GM23338 (cell line): ENCODE data around the gene FEZF2. TPM values are rescaled to one million over a fixed set of nuclear protein-coding genes. Genes with fewer than 3 reads are reported as not detected.

Experiments used
- ATAC-seq: fragments of 200-7000 bp; cut with Tn5 transposase; 3 replicates; pipeline ENCODE4 v1.9.1; 2020
- DNase-seq: peaks from one replicate; pipeline ENCODE4 v3.0.0-alpha.2; 2015; ENCODE audit warnings: low spot score
- H2AFZ ChIP-seq: fragments of 200-600 bp; sonication (generic); 2 replicates; pipeline ENCODE4 v1.8.0; 2016; ENCODE audit warnings: antibody characterized with exemption, mild to moderate bottlenecking, moderate library complexity
- H3F3A ChIP-seq: fragments of 200-600 bp; sonication (generic); replicated peaks from 2 replicates; pipeline ENCODE4 v1.8.0; 2017; ENCODE audit warnings: antibody characterized with exemption, mixed run types, low read depth
- H3K27ac ChIP-seq: fragments of 200-600 bp; sonication (generic); 2 replicates; pipeline ENCODE4 v1.6.1; 2016; ENCODE audit warnings: low read depth
- H3K27me3 ChIP-seq: fragments of 200-600 bp; sonication (generic); 2 replicates; pipeline ENCODE4 v1.8.0; 2016; ENCODE audit warnings: mild to moderate bottlenecking, mixed run types, moderate library complexity; ENCODE audit not compliant: insufficient read depth
- H3K36me3 ChIP-seq: fragments of 200-600 bp; sonication (generic); 2 replicates; pipeline ENCODE4 v1.8.0; 2016; ENCODE audit warnings: mild to moderate bottlenecking; ENCODE audit not compliant: insufficient read depth
- H3K4me1 ChIP-seq: fragments of 200-600 bp; sonication (generic); 2 replicates; pipeline ENCODE4 v1.8.0; 2016; ENCODE audit warnings: mild to moderate bottlenecking, moderate library complexity; ENCODE audit not compliant: insufficient read depth
- H3K4me2 ChIP-seq: fragments of 200-600 bp; sonication (generic); 2 replicates; pipeline ENCODE4 v1.7.1; 2017; ENCODE audit warnings: mixed run types
- H3K4me3 ChIP-seq: fragments of 200-600 bp; sonication (generic); 2 replicates; pipeline ENCODE4 v1.6.1; 2016; ENCODE audit warnings: mixed run types
- H3K79me2 ChIP-seq: fragments of 200-600 bp; sonication (generic); replicated peaks from 2 replicates; pipeline ENCODE4 v1.8.0; 2017; ENCODE audit warnings: mild to moderate bottlenecking; ENCODE audit not compliant: insufficient read depth
- H3K9me2 ChIP-seq: fragments of 200-600 bp; sonication (generic); 2 replicates; pipeline ENCODE4 v1.8.0; 2017; ENCODE audit not compliant: insufficient read depth
- H4K20me1 ChIP-seq: fragments of 200-600 bp; sonication (generic); replicated peaks from 2 replicates; pipeline ENCODE4 v1.8.0; 2017; ENCODE audit warnings: mild to moderate bottlenecking; ENCODE audit not compliant: insufficient read depth
- H3K27ac Mint-ChIP-seq: 2 replicates; pipeline ENCODE4 v1.8.0; 2020; ENCODE audit warnings: inconsistent platforms, mild to moderate bottlenecking, moderate library complexity, mixed read lengths
- H3K27me3 Mint-ChIP-seq: 3 replicates; pipeline ENCODE4 v1.8.0; 2022; ENCODE audit warnings: low read depth, mild to moderate bottlenecking, moderate library complexity, mixed read lengths, inconsistent platforms; ENCODE audit not compliant: insufficient read depth, poor library complexity
- H3K36me3 Mint-ChIP-seq: 3 replicates; pipeline ENCODE4 v1.8.0; 2021; ENCODE audit warnings: low read depth, mild to moderate bottlenecking, inconsistent platforms, moderate library complexity, mixed read lengths
- H3K4me1 Mint-ChIP-seq: 3 replicates; pipeline ENCODE4 v1.8.0; 2020; ENCODE audit warnings: mild to moderate bottlenecking, inconsistent platforms, mixed read lengths
- H3K4me3 Mint-ChIP-seq: 3 replicates; pipeline ENCODE4 v1.8.0; 2021; ENCODE audit warnings: moderate library complexity, mild to moderate bottlenecking, inconsistent platforms, mixed read lengths
- H3K9me3 Mint-ChIP-seq: 3 replicates; pipeline ENCODE4 v1.8.0; 2020; ENCODE audit warnings: moderate library complexity, mild to moderate bottlenecking, inconsistent platforms, mixed read lengths
- CREB1 ChIP-seq: fragments of 250-450 bp; sonication (Bioruptor Pico); IDR thresholded peaks from 2 replicates; pipeline ENCODE4 v1.5.0; 2020; ENCODE audit warnings: low read depth, mild to moderate bottlenecking, moderate library complexity
- ETS1 ChIP-seq: IDR thresholded peaks from 2 replicates; pipeline ENCODE4 v1.6.1; 2016; ENCODE audit warnings: antibody characterized with exemption
- EZH2 ChIP-seq: fragments of 200-600 bp; sonication (generic); IDR thresholded peaks from one replicate; pipeline ENCODE4 v1.8.0; 2017; ENCODE audit warnings: antibody characterized with exemption, mild to moderate bottlenecking, low read depth; ENCODE audit not compliant: unreplicated experiment
- EZH2phosphoT487 ChIP-seq: fragments of 200-600 bp; sonication (generic); IDR thresholded peaks from one replicate; pipeline ENCODE4 v1.8.1; 2018; ENCODE audit warnings: antibody characterized with exemption; ENCODE audit not compliant: unreplicated experiment
- NANOG ChIP-seq: IDR thresholded peaks from 2 replicates; pipeline ENCODE4 v1.6.1; 2016; ENCODE audit warnings: antibody characterized with exemption, borderline replicate concordance
- POLR2AphosphoS5 ChIP-seq: IDR thresholded peaks from 2 replicates; pipeline ENCODE4 v1.6.1; 2016; ENCODE audit warnings: antibody characterized with exemption, low read depth
- REST ChIP-seq: IDR thresholded peaks from one replicate; pipeline ENCODE4 v1.6.1; 2018; ENCODE audit warnings: antibody characterized with exemption; ENCODE audit not compliant: unreplicated experiment
- STAT1 ChIP-seq: IDR thresholded peaks from one replicate; pipeline ENCODE4 v1.6.1; 2016; ENCODE audit warnings: antibody characterized with exemption; ENCODE audit not compliant: unreplicated experiment
- ZNF331 ChIP-seq: fragments of 250-450 bp; sonication (Bioruptor Pico); IDR thresholded peaks from 2 replicates; pipeline ENCODE4 v1.5.0; 2020; ENCODE audit warnings: low read depth, mild to moderate bottlenecking, moderate library complexity
- polyA plus RNA-seq: library from polyadenylated mRNA; unstranded; fragments of >200 nt; fragmentation: Nextera tagmentation; extraction: Ambion mirVana; gene quantifications from 2 replicates; pipeline ENCODE4 v1.2.1, GENCODE V29; 2016
- total RNA-seq: library from RNA; depleted of rRNA; stranded (reverse); fragments of >200 nt; shearing (Covaris generic); gene quantifications from 2 replicates; pipeline ENCODE4 v1.2.3, GENCODE V29; 2014

FEZF2 gene
- total and polyA plus RNA-seq, 2 experiments from 2014 or later: not detected

- peaks cover 39% of the 10 kb centered on the region for H3K4me1 Mint-ChIP-seq
- Histone ChIP-seq H3K79me2 (no peaks in the 10 kb centered on the region), H3K4me2 (peak overlapping the region; percentile 71), H3K27me3 (no peaks in the 10 kb centered on the region), H3K4me3 (peak overlapping the region; percentile 44), H3K9me2 (peaks cover 9% of the 10 kb centered on the region), H3K27ac (peak overlapping the region; percentile 67; the same call in 1 of the 2 replicates), H4K20me1 (no peaks in the 10 kb centered on the region), H3K4me1 (peaks cover 24% of the 10 kb centered on the region), H3K36me3 (no peaks in the 10 kb centered on the region), H3F3A (no peaks in the 10 kb centered on the region), H2AFZ (no peak overlapping the region)
- peaks cover 4% of the 10 kb centered on the region for H3K27me3 Mint-ChIP-seq
- DNase-seq (peak; percentile 71), ATAC-seq (peak; percentile 69)
- TF ChIP-seq ETS1: 0 out of 2 replicates have a peak, but pooled peaks have one; percentile 23
- TF ChIP-seq STAT1: no peak
- H3K36me3 Mint-ChIP-seq: no peaks in the 10 kb centered on the region
- peak overlapping the region; percentile 93 for H3K27ac Mint-ChIP-seq
- peak overlapping the region; percentile 70 for H3K4me3 Mint-ChIP-seq
- H3K9me3 Mint-ChIP-seq: no peaks in the 10 kb centered on the region
These were observed 41.4 kb upstream of the FEZF2 start for GRCh38 chr3:62414786-62415185.

GRCh38 chr3:62413687-62414086, 40.3 kb upstream of the FEZF2 start:
- Histone ChIP-seq H3K4me1 (peaks cover 24% of the 10 kb centered on the region), H3F3A (no peaks in the 10 kb centered on the region), H3K9me2 (peaks cover 9% of the 10 kb centered on the region), H4K20me1 (no peaks in the 10 kb centered on the region), H3K27ac (no peak overlapping the region), H3K79me2 (no peaks in the 10 kb centered on the region), H3K4me3 (no peak overlapping the region), H2AFZ (no peak overlapping the region), H3K4me2 (no peak overlapping the region), H3K27me3 (no peaks in the 10 kb centered on the region), H3K36me3 (no peaks in the 10 kb centered on the region)
- Mint-ChIP-seq H3K27me3 (peaks cover 4% of the 10 kb centered on the region), H3K4me1 (peaks cover 37% of the 10 kb centered on the region), H3K36me3 (no peaks in the 10 kb centered on the region), H3K27ac (no peak overlapping the region), H3K9me3 (no peaks in the 10 kb centered on the region), H3K4me3 (peak overlapping the region; percentile 25; the same call in 1 of the 3 replicates)
- DNase-seq: no peak
- no peak for ATAC-seq
- TF ChIP-seq NANOG (no peak), STAT1 (no peak), EZH2 (no peak), CREB1 (CRISPR knock-in tag) (no peak), POLR2AphosphoS5 (no peak), ETS1 (no peak), ZNF331 (CRISPR knock-in tag) (no peak)

- no peaks in the 10 kb centered on the region for H3K27me3 ChIP-seq
- H3K27ac Mint-ChIP-seq: no peak overlapping the region
- H3F3A ChIP-seq: no peaks in the 10 kb centered on the region; the same call in 1 of the 2 replicates
- ATAC-seq (no peak), DNase-seq (no peak)
- no peaks in the 10 kb centered on the region for H3K9me3 Mint-ChIP-seq
- H2AFZ ChIP-seq: no peak overlapping the region
- H3K27ac ChIP-seq: no peak overlapping the region
- no peaks in the 10 kb centered on the region for H3K79me2 ChIP-seq
- no peaks in the 10 kb centered on the region for H4K20me1 ChIP-seq
- no peaks in the 10 kb centered on the region for H3K36me3 ChIP-seq
- H3K27me3 Mint-ChIP-seq: peaks cover 2% of the 10 kb centered on the region
- no peak overlapping the region for H3K4me3 Mint-ChIP-seq
- H3K4me1 ChIP-seq: no peaks in the 10 kb centered on the region
- H3K9me2 ChIP-seq: no peaks in the 10 kb centered on the region
- peaks cover 3% of the 10 kb centered on the region; the same call in 2 of the 3 replicates for H3K4me1 Mint-ChIP-seq
- H3K4me3 ChIP-seq: no peak overlapping the region
- H3K36me3 Mint-ChIP-seq: no peaks in the 10 kb centered on the region
- no peak overlapping the region for H3K4me2 ChIP-seq
- no peak for TF ChIP-seq NANOG
- TF ChIP-seq EZH2phosphoT487: no peak
- TF ChIP-seq STAT1: no peak
- TF ChIP-seq ETS1: no peak
- TF ChIP-seq EZH2: no peak
- TF ChIP-seq POLR2AphosphoS5: no peak
- TF ChIP-seq REST: no peak
- no peak for TF ChIP-seq ZNF331 (CRISPR knock-in tag)
These were observed 33.6 kb upstream of the FEZF2 start for GRCh38 chr3:62406945-62407344.
